Measurements from ENCODE around the gene AMOTL1.

AMOTL1 gene

DNA sequence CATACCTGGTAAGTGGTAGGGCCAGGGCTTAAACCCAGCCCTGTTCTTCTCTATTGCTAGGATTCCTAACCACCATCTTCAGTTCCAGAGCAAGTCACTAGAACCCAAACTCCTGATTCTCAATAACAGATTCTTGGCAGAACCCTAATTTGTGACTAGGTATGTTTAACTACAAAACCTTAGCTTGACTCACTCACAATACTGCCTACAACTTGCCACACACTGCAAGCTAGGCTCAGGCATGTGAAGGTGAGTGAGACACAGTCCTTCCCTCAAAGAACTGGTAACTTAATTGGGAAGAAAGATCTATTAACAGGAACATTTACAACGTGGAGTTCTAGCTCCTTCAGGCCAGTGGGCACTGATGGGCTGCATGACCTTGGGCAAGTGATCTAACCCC lies 14.5 kb upstream of the AMOTL1 start:
- Histone ChIP-seq H3K23ac (ENCODE audit: low read length) (no peak overlapping the region), H3K56ac (ENCODE audit: low read length) (no peak overlapping the region), H3K27ac (ENCODE audit: low read depth, low read length) (no peak overlapping the region), H2BK15ac (replicated peaks; ENCODE audit: low read depth) (no peak overlapping the region), H3K27me3 (ENCODE audit: insufficient read depth, low read length, poor library complexity) (no peaks in the 10 kb centered on the region), H3K9ac (ENCODE audit: low read length) (no peak overlapping the region), H3K79me1 (ENCODE audit: low read length) (no peaks in the 10 kb centered on the region), H2BK120ac (ENCODE audit: low read depth, low read length) (no peak overlapping the region), H3K4me1 (ENCODE audit: control insufficient read depth, low read depth, low read length) (peaks cover 7% of the 10 kb centered on the region), H4K5ac (ENCODE audit: low read length) (no peak overlapping the region), H2BK5ac (ENCODE audit: low read length) (no peak overlapping the region), H3K4me2 (ENCODE audit: low read length) (no peak overlapping the region), H4K8ac (ENCODE audit: low read depth, low read length) (no peak overlapping the region), H3K4ac (ENCODE audit: low read depth, low read length) (no peak overlapping the region), H3K4me3 (ENCODE audit: low read length) (no peak overlapping the region), H3K79me2 (ENCODE audit: control insufficient read depth, insufficient read depth, low read length) (no peaks in the 10 kb centered on the region), H3K18ac (ENCODE audit: low read length) (no peak overlapping the region), H2AK5ac (ENCODE audit: low read length) (no peak overlapping the region), H3K36me3 (ENCODE audit: control insufficient read depth, insufficient read depth, low read length) (no peaks in the 10 kb centered on the region)
- DNase-seq: no peak
- WGBS (ENCODE audit: extremely low coverage, insufficient coverage, low lambda C conversion rate): no CpG with 5 or more reads among the region's 1 CpG

DNA sequence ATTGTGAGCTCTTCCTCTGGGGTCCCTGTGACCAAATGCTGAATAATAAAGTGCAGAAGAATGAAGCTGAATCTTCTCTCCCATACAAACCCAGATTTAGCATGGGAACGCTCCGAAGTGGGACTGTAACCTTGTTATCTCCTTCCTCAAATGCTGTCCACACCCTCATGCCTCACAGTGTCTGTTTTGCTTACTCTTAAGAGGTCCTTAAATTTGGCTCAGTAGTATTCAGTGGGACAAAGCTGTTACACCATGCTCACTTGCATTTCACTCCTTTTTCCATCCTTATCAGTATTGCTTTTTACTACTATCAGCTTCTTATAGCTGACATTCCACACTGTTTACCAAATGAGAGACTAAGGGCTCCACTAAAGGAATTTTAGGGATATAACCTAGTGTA lies 13.8 kb upstream of the AMOTL1 start:
- H3K4me2 ChIP-seq (ENCODE audit: low read length): no peak overlapping the region
- DNase-seq: peak; percentile 72
- no peak overlapping the region for H3K23ac ChIP-seq (ENCODE audit: low read length)
- no peaks in the 10 kb centered on the region for H3K27me3 ChIP-seq (ENCODE audit: insufficient read depth, low read length, poor library complexity)
- H3K79me1 ChIP-seq (ENCODE audit: low read length): no peaks in the 10 kb centered on the region
- H2AK5ac ChIP-seq (ENCODE audit: low read length): no peak overlapping the region
- no peak overlapping the region for H3K9ac ChIP-seq (ENCODE audit: low read length)
- peaks cover 7% of the 10 kb centered on the region for H3K4me1 ChIP-seq (ENCODE audit: control insufficient read depth, low read depth, low read length)
- no peak overlapping the region for H3K4me3 ChIP-seq (ENCODE audit: low read length)
- H3K56ac ChIP-seq (ENCODE audit: low read length): peak overlapping the region; percentile 26
- no peak overlapping the region for H4K8ac ChIP-seq (ENCODE audit: low read depth, low read length)
- no peaks in the 10 kb centered on the region for H3K79me2 ChIP-seq (ENCODE audit: control insufficient read depth, insufficient read depth, low read length)
- H2BK5ac ChIP-seq (ENCODE audit: low read length): peak overlapping the region; percentile 20
- WGBS (ENCODE audit: extremely low coverage, insufficient coverage, low lambda C conversion rate): no CpG with 5 or more reads among the region's 2 CpGs
- no peak overlapping the region for H3K27ac ChIP-seq (ENCODE audit: low read depth, low read length)
- no peak overlapping the region for H2BK120ac ChIP-seq (ENCODE audit: low read depth, low read length)
- no peak overlapping the region for H4K5ac ChIP-seq (ENCODE audit: low read length)
- H3K36me3 ChIP-seq (ENCODE audit: control insufficient read depth, insufficient read depth, low read length): no peaks in the 10 kb centered on the region
- H2BK15ac ChIP-seq (replicated peaks; ENCODE audit: low read depth): no peak overlapping the region
- H3K18ac ChIP-seq (ENCODE audit: low read length): no peak overlapping the region
- H3K4ac ChIP-seq (ENCODE audit: low read depth, low read length): no peak overlapping the region

- Histone ChIP-seq H2BK120ac (ENCODE audit: low read depth, low read length) (no peak overlapping the region), H3K27ac (ENCODE audit: low read depth, low read length) (no peak overlapping the region), H3K56ac (ENCODE audit: low read length) (no peak overlapping the region), H3K4me1 (ENCODE audit: control insufficient read depth, low read depth, low read length) (peaks cover 7% of the 10 kb centered on the region), H3K27me3 (ENCODE audit: insufficient read depth, low read length, poor library complexity) (no peaks in the 10 kb centered on the region), H3K9ac (ENCODE audit: low read length) (no peak overlapping the region), H3K23ac (ENCODE audit: low read length) (no peak overlapping the region), H3K18ac (ENCODE audit: low read length) (no peak overlapping the region), H2AK5ac (ENCODE audit: low read length) (no peak overlapping the region), H3K4me2 (ENCODE audit: low read length) (no peak overlapping the region), H3K4ac (ENCODE audit: low read depth, low read length) (no peak overlapping the region), H4K5ac (ENCODE audit: low read length) (no peak overlapping the region), H3K79me2 (ENCODE audit: control insufficient read depth, insufficient read depth, low read length) (no peaks in the 10 kb centered on the region), H4K8ac (ENCODE audit: low read depth, low read length) (no peak overlapping the region), H2BK5ac (ENCODE audit: low read length) (no peak overlapping the region), H3K36me3 (ENCODE audit: control insufficient read depth, insufficient read depth, low read length) (no peaks in the 10 kb centered on the region), H3K79me1 (ENCODE audit: low read length) (no peaks in the 10 kb centered on the region), H3K4me3 (ENCODE audit: low read length) (no peak overlapping the region), H2BK15ac (replicated peaks; ENCODE audit: low read depth) (no peak overlapping the region)
- WGBS (ENCODE audit: extremely low coverage, insufficient coverage, low lambda C conversion rate): no CpG with 5 or more reads among the region's 2 CpGs
- DNase-seq: no peak
Measured at GRCh38 chr11:94754819-94755218, 13.3 kb upstream of the AMOTL1 start.

- Histone ChIP-seq H3K4me2 (ENCODE audit: low read length) (no peak overlapping the region), H3K36me3 (ENCODE audit: control insufficient read depth, insufficient read depth, low read length) (no peaks in the 10 kb centered on the region), H2BK120ac (ENCODE audit: low read depth, low read length) (no peak overlapping the region), H2BK5ac (ENCODE audit: low read length) (no peak overlapping the region), H4K5ac (ENCODE audit: low read length) (no peak overlapping the region), H3K79me2 (ENCODE audit: control insufficient read depth, insufficient read depth, low read length) (no peaks in the 10 kb centered on the region), H3K18ac (ENCODE audit: low read length) (no peak overlapping the region), H3K27me3 (ENCODE audit: insufficient read depth, low read length, poor library complexity) (no peaks in the 10 kb centered on the region), H3K4me1 (ENCODE audit: control insufficient read depth, low read depth, low read length) (peaks cover 7% of the 10 kb centered on the region), H3K27ac (ENCODE audit: low read depth, low read length) (no peak overlapping the region), H4K8ac (ENCODE audit: low read depth, low read length) (no peak overlapping the region), H3K56ac (ENCODE audit: low read length) (no peak overlapping the region), H2BK15ac (replicated peaks; ENCODE audit: low read depth) (no peak overlapping the region), H3K9ac (ENCODE audit: low read length) (no peak overlapping the region), H3K79me1 (ENCODE audit: low read length) (no peaks in the 10 kb centered on the region), H3K4me3 (ENCODE audit: low read length) (no peak overlapping the region), H3K4ac (ENCODE audit: low read depth, low read length) (peak overlapping the region; percentile 43), H2AK5ac (ENCODE audit: low read length) (no peak overlapping the region), H3K23ac (ENCODE audit: low read length) (no peak overlapping the region)
- WGBS (ENCODE audit: extremely low coverage, insufficient coverage, low lambda C conversion rate): no CpG with 5 or more reads among the region's 11 CpGs
- DNase-seq: no peak
Measured at GRCh38 chr11:94755494-94755893, 12.7 kb upstream of the AMOTL1 start.

DNA sequence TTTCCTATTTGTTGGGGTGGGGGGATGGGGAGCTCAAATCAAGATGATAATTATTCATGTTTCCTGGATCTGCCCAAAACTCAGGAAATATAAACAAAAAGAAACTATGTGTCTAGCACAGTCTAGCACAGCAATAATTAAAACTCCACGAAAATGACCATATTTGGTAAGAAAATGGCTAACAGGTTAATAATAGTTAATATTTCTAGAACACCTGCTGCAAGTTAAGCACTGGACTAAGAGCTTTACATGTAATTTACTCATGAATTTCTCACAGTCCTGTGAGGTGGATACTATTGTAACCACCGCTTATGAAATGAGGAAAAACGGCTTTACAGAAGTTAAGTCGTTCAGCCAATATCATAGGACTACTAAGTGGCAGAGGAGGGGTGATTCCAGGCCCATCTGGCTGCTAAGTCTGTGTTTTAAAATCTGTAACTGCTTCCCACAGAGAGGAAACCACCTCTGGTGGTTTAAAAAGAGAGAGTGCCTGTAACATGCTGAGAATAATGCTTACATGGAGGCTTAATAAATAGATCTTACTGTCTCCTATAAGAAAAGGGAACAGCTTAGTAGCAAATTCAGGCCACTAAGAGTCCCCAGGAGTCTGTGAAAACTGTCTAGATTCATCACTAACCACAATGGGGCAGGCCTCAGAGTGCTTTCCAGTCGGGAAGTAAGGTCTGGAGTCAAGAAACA lies 11.0 kb upstream of the AMOTL1 start:
- H4K5ac ChIP-seq (ENCODE audit: low read length): no peak overlapping the region
- peaks cover 7% of the 10 kb centered on the region for H3K4me1 ChIP-seq (ENCODE audit: control insufficient read depth, low read depth, low read length)
- no peak overlapping the region for H3K9ac ChIP-seq (ENCODE audit: low read length)
- no peak overlapping the region for H3K23ac ChIP-seq (ENCODE audit: low read length)
- no peak overlapping the region for H3K4ac ChIP-seq (ENCODE audit: low read depth, low read length)
- H2AK5ac ChIP-seq (ENCODE audit: low read length): no peak overlapping the region
- no CpG with 5 or more reads among the region's 5 CpGs for WGBS (ENCODE audit: extremely low coverage, insufficient coverage, low lambda C conversion rate)
- H2BK120ac ChIP-seq (ENCODE audit: low read depth, low read length): no peak overlapping the region
- no peaks in the 10 kb centered on the region for H3K36me3 ChIP-seq (ENCODE audit: control insufficient read depth, insufficient read depth, low read length)
- H2BK15ac ChIP-seq (replicated peaks; ENCODE audit: low read depth): no peak overlapping the region
- no peak overlapping the region for H3K56ac ChIP-seq (ENCODE audit: low read length)
- no peaks in the 10 kb centered on the region for H3K79me2 ChIP-seq (ENCODE audit: control insufficient read depth, insufficient read depth, low read length)
- H3K27me3 ChIP-seq (ENCODE audit: insufficient read depth, low read length, poor library complexity): no peaks in the 10 kb centered on the region
- no peak for DNase-seq
- H2BK5ac ChIP-seq (ENCODE audit: low read length): no peak overlapping the region
- no peak overlapping the region for H3K27ac ChIP-seq (ENCODE audit: low read depth, low read length)
- H3K4me2 ChIP-seq (ENCODE audit: low read length): no peak overlapping the region
- no peak overlapping the region for H3K4me3 ChIP-seq (ENCODE audit: low read length)
- no peaks in the 10 kb centered on the region for H3K79me1 ChIP-seq (ENCODE audit: low read length)
- no peak overlapping the region for H4K8ac ChIP-seq (ENCODE audit: low read depth, low read length)
- no peak overlapping the region for H3K18ac ChIP-seq (ENCODE audit: low read length)

DNA sequence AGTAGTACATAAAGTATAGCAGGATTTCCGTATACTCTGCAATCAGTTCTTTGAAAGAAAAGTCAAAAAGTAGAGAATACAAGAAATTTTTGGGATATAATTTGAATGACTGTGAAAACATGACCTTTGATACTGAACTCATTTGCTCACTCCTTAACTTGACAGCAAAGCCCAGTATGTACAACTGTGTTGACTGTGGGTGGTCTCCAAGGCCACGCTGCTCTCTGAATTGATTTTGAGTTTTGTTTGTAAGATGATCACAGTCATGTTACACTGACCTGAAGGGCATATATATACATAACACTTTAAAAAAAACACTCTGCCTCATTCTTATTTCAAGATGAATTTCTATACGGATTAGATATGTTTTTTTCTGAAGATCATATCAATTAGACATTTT lies 9.5 kb upstream of the AMOTL1 start:
- H3K4ac ChIP-seq (ENCODE audit: low read depth, low read length): no peak overlapping the region
- H3K4me1 ChIP-seq (ENCODE audit: control insufficient read depth, low read depth, low read length): peaks cover 7% of the 10 kb centered on the region
- no peak overlapping the region for H3K56ac ChIP-seq (ENCODE audit: low read length)
- no peaks in the 10 kb centered on the region for H3K79me1 ChIP-seq (ENCODE audit: low read length)
- no peak overlapping the region for H3K4me2 ChIP-seq (ENCODE audit: low read length)
- no peaks in the 10 kb centered on the region for H3K79me2 ChIP-seq (ENCODE audit: control insufficient read depth, insufficient read depth, low read length)
- H3K23ac ChIP-seq (ENCODE audit: low read length): no peak overlapping the region
- no CpG with 5 or more reads among the region's 3 CpGs for WGBS (ENCODE audit: extremely low coverage, insufficient coverage, low lambda C conversion rate)
- no peak overlapping the region for H2BK15ac ChIP-seq (replicated peaks; ENCODE audit: low read depth)
- H3K4me3 ChIP-seq (ENCODE audit: low read length): no peak overlapping the region
- H2AK5ac ChIP-seq (ENCODE audit: low read length): no peak overlapping the region
- no peak overlapping the region for H3K18ac ChIP-seq (ENCODE audit: low read length)
- no peak overlapping the region for H4K5ac ChIP-seq (ENCODE audit: low read length)
- H3K27ac ChIP-seq (ENCODE audit: low read depth, low read length): no peak overlapping the region
- no peak overlapping the region for H4K8ac ChIP-seq (ENCODE audit: low read depth, low read length)
- no peaks in the 10 kb centered on the region for H3K36me3 ChIP-seq (ENCODE audit: control insufficient read depth, insufficient read depth, low read length)
- no peak for DNase-seq
- H2BK120ac ChIP-seq (ENCODE audit: low read depth, low read length): no peak overlapping the region
- peaks cover 3% of the 10 kb centered on the region for H3K27me3 ChIP-seq (ENCODE audit: insufficient read depth, low read length, poor library complexity)
- H2BK5ac ChIP-seq (ENCODE audit: low read length): no peak overlapping the region
- H3K9ac ChIP-seq (ENCODE audit: low read length): no peak overlapping the region

Measured in mesendoderm (in vitro differentiated cells).